Medulla oblongata (tissue), 1 donor: ENCODE measurements around the gene BCAP29.

Experiments used
- DNase-seq: peaks from one replicate; pipeline ENCODE4 v3.0.0-alpha.2; 2015; ENCODE audit errors: extremely low spot score

BCAP29 gene

DNA sequence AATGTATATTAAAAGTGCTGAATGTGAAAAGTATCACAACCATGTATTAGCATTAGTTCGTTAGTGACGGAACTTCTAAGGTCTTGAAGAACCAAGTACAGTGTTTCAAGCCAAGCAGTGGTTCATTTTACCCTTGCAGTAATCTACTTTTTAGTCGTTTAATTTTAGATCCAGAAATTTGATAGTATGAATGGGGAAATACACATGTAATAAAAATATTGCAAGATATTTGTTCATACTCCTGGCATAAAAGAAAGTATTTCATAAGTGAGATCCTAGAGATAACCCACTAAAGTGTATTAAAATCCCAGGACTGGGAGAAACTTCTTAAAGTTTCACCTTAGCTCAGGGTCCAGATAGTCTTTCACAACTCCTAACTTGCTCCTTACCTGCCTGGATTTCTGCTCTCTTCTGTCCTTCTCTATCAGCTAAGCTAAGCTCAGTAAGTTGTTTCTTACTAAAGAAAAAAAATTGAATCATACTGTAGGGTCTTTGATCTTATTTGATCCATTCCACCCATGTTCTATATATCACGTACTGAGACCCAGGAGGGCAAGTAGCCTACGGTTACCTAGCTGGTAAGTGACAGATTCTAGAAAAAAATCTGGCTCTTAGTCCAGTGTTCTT, 1.5 kb downstream of the BCAP29 start:
- no peak for DNase-seq

DNA sequence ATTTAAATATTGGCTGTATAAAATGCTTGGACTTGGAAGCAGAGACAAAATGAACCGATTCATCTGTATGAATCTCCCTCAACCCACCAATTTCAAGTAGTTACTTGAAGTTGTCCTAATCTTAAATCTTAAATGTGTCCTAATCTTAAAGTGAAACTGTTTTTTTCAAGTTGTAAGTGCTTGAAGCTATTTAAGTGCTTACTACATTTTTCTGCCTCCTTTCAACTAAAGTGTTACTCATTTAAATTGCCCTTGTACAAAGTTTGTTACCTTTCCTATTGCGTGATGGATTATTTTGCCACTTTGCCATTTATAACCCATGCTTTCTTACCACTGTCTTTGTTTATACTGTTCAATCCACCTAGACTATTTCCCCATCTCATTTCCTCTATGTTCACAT, 2.8 kb downstream of the BCAP29 start:
- DNase-seq = no peak

DNA sequence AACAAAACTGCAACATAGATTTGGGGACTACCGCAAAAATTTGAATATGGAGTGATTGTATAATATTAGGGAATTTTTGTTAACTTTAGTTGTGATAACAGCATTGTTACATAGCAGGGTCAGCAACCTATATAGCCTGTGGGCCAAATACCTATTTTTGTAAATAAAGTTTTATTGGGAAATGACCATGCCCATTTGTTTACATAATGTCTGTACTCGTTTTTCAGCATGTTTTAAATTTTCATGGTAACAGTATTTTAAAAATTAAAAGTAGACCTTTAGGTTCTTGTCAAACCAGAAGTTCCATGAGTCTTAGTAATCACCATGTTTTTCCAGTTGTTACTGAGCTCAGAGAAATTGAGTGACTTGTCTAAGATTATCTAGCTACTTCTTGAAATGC, 4.7 kb downstream of the BCAP29 start:
- DNase-seq = no peak

DNA sequence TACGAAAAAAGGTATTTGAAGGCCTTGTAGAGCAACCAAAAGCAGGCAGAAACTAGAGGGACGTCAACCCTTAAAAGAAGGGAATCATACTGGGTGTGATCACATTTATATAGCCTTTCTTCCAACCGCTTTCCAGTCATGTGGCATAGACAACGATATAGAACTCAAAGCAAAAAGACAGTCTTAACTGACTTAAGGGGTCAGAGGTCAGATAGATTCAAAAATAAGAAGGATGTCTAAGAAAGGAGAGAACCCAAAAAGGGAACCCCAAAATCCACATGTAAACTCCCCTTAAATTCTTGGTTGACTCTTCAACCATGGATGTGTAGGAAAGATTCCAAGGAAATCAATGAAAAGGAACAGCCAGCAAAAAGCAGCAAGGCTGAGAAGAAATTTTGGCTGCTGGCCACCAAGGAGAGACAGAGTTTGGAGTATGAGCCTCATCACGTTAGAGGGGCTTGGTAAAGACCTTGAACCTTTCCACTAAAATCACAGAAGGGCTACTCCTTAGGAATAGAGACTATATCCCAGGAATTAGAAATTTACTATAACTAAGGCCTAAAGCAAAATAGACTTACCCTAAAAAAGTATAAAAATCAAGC, 8.6 kb downstream of the BCAP29 start:
- DNase-seq = no peak

DNA sequence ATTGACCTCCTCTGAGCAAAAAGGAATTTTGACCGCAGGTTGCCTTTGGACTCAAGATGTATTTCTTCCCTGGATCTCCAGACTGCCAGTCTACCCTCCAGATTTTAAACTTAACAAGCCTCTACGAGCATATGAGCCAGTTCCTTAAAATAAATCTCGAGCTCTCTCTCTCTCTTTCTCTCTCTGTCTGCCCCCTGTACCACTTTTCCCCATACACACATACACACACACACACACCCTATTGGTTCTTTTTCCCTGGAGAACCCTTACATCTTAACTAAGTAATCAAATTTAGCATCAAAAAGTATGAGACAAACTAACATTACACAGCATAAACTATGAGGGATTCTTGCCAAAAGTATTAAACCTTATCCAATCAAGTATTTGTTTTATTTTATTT, 11.4 kb downstream of the BCAP29 start:
- DNase-seq = no peak

DNA sequence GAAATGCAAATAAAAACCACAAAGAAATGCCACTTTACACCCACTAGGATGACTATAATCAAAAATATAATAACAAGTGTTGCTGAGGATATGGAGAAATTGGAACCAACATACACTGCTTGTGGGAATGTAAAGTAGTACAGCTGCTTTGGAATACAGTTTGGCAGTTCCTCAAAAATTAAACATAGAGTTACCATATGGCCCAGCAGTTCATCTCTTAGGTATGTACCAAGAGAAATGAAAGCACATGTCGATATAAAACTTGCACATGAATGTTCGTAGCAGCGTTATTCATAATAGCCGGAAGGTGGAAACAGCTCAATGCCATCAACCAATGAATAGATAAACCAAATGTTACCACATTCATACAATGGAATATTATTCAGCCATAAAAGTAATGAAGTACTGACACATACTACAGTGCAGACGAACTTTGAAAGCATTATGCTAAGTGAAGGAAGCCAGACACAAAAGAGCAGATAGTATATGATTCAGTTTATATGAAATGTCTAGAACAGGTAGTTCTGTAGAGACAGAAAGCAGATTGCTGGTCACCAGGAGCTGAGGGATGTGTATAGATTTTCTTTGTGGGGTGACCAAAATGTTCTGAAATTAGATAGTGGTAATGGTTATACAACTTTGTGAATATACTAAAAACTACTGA, 12.4 kb downstream of the BCAP29 start:
- DNase-seq = no peak

DNA sequence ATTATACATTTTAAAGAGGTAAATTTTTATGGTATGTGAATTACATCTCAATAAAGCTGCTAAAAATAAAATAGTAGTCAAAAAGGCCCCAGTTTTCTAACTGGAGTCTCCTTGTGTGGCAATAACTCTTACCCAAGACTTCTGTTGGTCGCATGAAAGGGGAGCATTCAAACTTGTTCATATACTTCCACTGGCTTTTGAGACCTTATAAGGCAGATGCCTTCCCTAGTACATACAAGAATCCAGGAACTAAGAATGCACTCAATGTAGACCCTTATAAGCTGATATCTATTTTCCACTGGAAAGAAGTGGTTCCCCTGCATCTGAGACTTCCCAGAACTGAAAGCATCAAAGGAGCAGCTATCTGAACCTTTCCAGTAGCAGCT, 13.0 kb downstream of the BCAP29 start:
- no peak for DNase-seq

DNA sequence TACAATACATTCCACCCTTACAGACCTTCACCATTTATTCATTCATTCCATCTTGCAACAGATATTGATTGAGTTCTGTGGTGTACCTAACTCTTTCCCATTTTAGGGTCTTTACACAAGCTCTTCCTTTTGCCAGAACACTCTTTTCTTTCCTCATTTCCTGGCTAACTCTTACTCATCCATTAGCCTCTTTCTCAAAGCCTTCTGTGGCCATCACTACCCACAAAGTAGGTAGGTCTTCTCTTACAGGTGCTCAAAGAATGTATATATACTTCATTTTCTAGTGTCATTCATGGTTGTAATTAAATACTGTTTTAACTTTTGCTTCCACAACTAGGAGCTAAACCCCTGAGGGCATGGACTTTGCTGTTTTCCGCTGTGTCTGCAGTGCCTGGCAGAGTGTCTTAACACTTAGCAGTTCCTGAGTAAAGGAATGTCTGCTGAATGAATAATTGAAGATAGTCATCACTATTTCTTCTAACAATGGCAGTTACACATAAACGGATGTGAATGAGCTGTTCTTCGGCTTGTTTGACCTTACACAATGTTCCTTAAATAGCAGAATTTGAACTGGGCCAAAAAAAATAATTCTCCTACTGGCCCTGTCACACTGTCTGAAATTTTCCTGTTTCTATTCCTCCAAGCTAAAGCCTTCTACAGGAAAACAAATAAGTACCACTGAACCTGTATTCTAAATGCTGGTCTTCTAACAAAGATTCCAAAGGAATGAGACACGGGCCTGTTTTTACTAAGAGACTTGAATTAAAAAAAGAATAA, 15.1 kb downstream of the BCAP29 start:
- peak; percentile 18 for DNase-seq

DNA sequence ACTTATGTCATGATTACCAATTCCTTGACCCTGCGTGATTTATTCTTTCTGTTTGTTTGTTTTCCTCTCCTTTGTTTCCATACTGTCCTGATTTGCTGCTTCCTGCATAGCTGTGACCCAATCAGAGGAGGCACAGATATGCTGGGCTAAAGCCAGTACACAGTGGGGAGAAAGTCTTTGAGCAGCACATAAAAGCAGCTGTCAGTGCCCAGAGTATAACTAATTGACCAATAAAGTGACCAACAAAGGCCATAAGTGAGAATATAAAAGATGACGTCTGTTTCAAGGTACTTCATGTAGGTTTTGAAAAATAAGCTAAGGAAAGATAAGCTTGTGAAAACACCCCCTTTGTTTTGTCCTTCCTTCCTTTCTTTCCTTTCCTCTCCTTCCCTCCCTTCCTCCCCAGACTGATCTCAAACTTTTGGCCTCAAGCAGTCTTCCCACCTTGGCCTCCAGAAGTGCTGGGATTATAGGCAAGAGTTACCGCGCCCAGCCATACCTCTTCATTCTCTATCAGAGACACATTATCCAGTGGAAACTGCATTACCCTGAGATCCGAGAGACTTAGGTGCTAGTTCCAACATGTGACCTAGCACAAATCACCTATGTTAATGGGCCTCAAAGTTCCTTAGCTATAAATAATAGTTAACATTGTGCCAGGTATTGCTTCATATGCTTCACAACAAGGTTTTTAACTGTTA, 17.0 kb downstream of the BCAP29 start:
- no peak for DNase-seq

DNA sequence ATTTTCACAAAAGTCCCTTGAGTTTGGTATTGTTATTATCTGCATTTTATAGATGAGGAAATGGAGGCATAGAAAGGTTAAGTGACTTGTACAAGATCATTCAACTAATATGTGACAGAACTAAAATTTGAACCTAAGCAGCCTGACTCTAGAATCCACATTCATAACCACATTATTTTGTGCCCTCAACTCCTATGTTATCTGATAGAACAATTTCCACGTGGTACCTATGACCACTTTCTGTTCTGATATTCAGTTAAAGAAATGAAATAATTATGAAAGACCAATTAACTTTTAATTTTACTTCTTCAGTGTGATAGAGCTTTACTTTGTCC, 17.5 kb downstream of the BCAP29 start:
- no peak for DNase-seq

DNA sequence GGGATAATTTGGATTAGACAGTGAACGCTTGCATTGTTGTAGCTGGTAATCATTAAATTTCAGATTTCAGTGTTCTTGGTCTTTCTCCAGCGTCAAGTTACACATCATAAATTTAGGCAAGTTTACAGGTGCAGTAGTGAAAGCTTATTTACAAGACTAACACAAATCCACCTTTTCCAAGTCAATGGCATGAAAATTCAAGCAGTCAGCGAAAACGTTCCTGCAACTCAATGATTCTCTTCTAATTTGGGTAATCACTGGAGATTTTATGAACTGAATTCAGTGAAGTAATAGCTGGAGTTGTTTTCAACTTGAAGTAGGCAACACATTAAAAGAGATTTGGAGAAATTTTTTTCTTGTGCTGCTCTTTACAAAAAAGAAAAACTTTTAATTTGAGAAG, 17.9 kb downstream of the BCAP29 start:
- no peak for DNase-seq

DNA sequence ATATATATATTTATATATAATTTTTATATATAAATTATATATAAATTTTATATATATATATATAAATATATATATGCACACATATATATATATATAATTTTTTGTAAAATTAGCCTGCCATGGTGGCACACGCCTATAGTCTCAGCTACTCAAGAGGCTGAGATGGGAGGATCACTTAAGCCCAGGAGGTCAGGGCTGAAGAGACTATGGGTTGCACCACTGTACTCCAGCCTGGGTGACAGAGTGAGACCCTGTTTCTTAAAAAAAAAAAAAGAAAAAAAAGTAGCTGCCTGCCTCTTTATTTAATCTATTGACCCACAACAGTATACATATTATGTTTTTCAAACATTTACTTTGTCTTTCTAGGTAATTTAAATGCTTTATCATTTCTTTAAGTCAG, 19.2 kb downstream of the BCAP29 start:
- DNase-seq = no peak

DNA sequence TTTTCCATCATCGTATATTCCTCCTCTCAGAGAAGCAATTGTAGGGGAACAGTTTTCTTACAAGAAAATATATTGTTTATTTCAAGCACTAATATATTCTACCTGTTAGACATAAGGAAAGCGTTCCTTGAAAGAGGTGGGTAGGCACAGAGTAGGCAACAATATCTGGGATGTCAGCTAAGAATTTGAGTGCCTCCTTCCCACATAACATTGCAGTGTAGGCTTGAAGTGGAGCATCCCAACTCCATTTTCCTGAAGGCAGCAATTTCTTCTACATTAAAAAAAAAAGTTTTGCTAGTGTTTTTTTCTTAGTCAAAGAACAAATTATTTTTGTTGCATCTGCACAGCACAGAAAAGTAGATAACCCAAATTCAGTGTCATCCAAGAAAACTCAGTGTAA, 20.8 kb downstream of the BCAP29 start:
- DNase-seq = no peak

DNA sequence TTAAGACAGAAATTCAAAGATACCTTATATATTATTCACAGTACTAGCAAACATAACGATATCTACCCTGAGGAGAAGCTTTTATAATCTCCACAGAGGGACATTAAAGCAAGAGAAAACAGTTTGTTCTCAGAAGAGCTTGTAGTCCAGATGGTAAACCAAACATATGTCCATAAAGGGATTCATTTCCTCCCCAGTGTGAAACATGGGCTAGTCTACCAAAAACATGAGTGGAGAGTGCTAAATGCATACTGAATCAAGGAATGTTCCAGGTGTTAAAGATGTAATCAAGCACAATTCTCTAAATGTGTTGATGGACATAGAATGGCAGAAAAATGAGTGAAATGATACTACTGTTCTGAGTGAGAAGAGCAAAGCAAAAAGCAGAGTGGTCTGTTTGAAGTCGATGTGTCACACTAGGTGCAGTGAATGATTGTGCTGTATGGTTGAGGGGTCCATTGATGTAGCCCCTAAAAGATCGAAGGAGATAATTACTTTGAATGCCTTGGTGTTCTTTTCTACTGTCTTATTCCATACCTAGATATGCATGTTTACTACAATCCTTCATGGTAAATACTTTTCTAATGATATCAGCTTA, 25.3 kb downstream of the BCAP29 start:
- DNase-seq = no peak

DNA sequence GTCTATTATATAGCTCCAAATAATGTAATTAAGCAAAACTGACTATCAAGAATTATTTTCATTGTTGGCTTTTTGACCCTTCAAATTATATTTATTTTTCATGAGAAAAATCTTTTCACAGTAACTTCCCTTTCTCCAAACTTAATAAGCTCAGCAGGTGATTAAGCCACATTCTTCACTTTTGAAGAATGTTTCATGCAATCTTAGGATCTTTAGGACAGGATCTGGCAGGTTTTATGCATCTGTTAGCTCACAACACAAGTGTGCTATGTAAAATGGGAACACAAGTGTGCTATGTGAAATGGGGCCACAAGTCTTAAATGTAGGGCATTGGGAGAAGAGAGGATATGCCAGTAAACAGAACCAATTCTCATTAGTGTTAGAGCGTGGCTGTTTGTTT, 26.3 kb downstream of the BCAP29 start:
- no peak for DNase-seq

DNA sequence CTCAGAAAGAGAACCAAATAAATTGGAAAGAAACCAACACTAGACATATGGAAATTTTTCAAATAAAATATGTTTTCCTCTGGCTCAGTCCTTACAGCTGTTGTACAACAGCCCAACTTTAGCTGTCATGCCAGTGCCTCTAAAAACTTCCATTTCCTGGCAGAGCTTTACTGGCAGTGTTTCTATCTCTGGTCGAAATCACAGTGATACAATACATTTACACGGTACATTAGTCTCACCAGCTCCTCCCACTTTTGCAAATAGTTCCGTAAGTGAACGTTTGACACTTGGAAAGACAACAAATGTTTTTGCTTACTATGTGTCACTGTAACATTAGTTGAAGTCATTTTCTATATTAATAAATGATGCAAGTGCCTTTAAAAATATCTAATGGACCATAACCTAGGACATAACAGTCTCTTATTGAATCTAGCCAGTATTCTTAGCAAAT, 29.8 kb downstream of the BCAP29 start:
- DNase-seq = no peak

DNA sequence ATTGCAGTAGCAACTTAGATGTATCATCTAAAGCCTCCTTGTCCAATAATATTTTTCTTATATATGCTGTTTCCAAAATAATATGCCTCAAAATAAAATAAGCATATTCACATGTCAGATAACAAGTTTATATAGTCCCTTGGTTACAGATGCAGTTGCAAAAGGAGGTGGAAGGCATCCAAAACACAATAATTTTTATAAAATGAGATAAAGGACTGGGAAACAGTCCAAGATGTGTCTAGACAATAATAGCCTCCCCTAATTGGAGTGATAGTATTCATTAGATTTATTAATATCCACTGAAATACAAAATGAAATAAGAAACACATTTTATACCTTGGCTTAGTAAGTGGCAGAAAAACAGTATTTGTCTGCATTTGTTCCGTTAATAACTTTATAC, 30.3 kb downstream of the BCAP29 start:
- DNase-seq = no peak

DNA sequence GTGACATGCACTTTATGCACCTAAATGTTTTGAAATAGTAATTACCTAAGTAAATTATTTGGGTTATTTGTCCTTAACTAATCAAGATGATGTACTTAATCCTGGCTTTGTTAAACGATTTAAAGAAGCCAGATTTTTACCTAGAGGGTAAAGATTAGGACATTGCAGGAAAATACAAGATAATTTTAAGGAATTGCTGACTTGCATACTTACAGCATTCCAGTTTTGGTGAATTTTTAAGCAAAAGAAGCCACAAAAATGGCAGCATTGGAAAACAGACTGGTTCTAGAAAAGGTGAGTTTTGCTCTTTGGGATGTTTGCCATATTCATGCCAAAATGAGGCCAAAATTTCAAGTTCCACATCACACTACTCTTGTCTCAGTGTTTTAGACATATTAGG, 33.4 kb downstream of the BCAP29 start:
- no peak for DNase-seq

DNA sequence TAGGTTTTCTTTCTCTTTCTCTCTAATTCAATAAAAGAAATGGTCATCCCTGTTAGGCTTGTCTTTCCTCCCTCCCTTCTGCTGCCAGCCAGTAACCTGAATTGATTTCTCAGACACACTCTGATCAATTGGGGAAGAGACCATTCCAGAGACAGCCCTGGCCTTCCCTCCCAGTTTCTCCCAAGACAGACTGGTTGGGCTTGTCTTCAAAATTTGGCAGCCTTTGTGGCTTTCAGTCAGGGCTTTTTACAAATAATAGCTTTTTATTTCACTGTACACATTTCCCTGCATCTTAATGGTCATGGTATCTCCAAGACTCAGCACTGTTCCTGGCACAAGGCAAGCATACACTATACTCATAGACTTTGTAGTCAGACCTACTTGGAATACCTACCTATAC, 33.9 kb downstream of the BCAP29 start:
- no peak for DNase-seq

DNA sequence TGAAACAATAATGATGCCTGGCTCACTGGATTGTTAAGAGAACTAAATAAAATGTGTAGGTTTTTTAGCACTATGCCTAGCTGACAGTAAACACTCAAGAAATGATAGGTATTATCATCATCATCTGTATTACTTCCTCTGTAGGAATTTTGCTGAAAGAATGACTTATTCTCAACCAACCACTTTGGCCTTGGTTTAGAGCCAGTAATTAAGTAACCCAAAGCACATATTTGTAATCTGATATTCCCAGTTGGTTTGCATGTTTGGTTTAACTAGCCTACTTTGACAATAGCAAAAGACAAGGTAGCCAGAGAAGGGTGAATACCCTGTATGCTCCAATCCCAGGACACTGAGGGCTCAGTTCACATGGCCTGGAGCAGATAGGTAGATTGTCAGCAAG, 34.4 kb downstream of the BCAP29 start:
- DNase-seq = no peak

DNA sequence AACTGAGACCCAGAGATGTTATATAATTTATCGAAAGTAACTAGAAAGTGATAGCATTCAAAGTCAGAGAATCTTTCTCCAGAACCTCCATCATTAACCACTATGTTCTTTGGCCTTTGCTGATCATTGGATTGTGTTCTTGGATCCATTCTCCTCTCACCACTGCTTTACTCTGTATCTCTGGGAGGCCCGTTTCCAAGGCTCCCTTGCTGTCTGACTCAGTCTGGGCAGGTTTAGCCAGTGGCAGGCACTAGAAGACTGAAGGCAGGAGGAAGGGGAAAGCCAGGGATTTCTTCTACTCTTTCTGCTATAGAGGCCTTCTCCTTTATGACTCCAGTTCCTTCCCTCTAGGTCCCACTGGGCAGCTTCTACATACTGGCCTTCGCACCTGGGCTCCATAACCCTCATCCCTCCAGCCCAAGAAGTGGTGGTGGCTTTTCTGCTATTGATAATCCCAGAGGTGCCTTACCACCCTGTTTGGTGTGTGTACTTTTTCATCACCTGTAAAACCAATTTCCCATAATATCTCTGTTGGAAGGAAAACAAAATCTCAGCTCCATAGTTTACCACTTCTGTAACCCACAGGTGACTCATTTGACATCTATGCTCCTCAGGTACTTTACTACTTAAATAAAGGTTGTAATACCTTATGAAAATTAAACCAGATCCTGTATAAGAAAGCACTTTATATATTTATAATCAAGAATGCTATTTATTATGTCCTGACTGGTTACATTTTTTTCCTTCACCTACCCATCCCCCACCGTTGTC, 36.0 kb downstream of the BCAP29 start:
- DNase-seq = no peak
